OCI-LY3 (cell line): Measurements from ENCODE around the gene ZCCHC24.

Source experiments
- CTCF ChIP-seq: fragments of 200-600, 300-600 bp; sonication (generic); IDR thresholded peaks from 2 replicates; pipeline ENCODE4 v1.5.1; 2014; ENCODE audit warnings: antibody characterized with exemption, low read length, low read depth
- EZH2phosphoT487 ChIP-seq: fragments of 200-600 bp; shearing (Covaris generic); IDR thresholded peaks from 2 replicates; pipeline ENCODE4 v1.6.1; 2018; ENCODE audit warnings: antibody characterized with exemption, mixed run types, low read depth

- TF ChIP-seq CTCF: no peak
- TF ChIP-seq EZH2phosphoT487: no peak
Measured at GRCh38 chr10:79349766-79350406, 95.5 kb downstream of the ZCCHC24 start.
